Skin of body (tissue), 2 donors: ENCODE results near the gene CCDC177. TPM values are rescaled to one million over a fixed set of nuclear protein-coding genes. Genes with fewer than 3 reads are reported as not detected.

Experiments
- DNase-seq: peaks from one replicate; lab custom pipeline; 2025; lab: John Stamatoyannopoulos, UW
- total RNA-seq: library from RNA; depleted of rRNA; stranded (reverse); fragments of >200 nt; gene quantifications from one replicate; pipeline ENCODE4 v1.2.3, GENCODE V29; 2014

Gene CCDC177
- total RNA-seq: not detected

DNA sequence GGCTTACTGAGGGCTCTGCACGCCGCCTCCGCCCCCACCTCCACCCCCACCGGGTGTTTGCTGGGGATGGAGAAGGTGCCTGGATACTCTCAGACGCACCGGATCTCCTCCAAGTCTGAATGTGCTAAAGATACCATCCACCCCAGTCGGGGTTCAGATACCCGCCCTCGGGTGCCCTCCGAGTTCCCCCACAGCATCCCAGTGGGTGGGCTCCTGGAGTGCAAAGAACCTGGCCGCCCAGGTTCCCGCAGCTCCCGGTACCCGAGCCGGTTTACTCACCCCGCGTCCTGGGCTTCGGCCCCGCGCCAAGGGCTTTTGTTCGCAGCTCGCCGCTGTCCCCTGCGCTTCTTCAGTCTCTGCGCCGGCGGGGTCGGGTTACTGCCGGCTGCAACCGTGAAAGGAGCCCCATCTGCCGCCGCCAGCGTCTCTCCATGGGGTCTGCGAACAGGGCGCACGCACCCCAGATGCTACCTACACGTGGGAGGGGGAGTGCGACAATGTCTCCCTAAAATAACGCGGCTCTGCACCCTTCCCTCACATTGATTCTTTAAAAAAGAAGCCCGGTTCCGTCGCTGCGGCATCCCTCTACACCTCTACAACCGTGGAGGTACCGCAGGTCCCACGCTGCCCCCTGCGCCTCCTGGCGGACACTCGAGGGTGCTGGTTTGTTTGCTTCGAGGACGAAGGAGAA is at the start of gene CCDC177:
TSS of gene CCDC177 (minus strand) at position 609 of the 691 bp plus-strand sequence. CDS start 1,249 bp downstream, outside the sequence.
- DNase-seq: peak; percentile 16

DNA sequence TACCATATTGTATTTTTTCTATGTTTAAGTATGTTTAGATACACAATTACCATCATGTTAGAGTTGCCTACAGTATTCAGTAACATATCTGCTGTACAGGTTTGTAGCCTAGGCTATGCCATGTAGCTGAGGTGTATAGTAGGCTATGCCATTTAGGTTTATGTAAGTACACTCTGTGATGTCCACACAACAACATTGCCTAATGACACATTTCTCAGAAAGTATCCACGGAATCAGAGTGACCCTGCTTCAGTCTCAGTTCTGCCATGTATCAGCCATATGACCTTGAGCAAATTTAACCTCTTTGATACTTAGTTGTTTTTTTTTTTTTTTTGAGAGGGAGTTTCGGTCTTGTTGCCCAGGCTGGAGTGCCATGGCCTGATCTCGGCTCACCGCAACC is 49.5 kb upstream of the CCDC177 start:
- DNase-seq: no peak

DNA sequence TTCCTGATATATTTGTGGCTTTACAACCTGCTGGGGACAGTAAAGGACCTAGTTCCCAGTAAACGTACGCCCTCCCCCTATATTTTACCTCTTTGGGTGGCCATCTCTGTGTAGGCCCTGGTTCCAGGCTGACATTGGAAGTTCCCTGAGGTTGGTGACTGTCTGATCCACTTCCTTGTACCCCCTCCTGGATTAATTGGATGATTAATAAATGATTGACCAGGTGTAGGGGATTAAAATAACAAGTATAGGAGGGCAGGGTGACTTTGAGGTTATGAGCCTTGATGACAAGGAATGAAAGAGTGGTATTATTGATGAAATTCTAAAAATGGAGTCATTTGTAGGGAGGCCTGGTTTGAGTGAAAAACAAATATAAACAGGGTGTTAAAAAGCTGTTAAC is 46.3 kb upstream of the CCDC177 start:
- DNase-seq: no peak

DNA sequence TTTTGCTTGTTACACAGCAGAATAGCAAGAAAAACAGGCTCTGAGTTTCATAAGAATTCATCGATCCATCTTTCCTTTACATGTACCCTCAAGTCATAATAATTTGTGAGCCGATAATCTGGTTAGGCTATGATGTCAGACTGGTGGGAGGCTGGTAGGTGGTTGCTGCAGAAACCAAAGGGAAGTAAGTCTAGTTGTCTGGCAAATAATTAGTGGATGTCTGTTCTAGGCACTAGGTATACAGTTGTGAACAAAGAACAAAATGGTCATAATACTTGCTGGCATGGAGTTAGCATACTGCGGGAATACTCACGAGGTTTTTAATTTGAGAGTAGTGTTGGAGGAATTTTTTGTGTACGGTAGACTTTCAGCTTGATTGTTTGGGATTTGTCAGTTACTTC is 45.5 kb upstream of the CCDC177 start:
- DNase-seq: no peak

DNA sequence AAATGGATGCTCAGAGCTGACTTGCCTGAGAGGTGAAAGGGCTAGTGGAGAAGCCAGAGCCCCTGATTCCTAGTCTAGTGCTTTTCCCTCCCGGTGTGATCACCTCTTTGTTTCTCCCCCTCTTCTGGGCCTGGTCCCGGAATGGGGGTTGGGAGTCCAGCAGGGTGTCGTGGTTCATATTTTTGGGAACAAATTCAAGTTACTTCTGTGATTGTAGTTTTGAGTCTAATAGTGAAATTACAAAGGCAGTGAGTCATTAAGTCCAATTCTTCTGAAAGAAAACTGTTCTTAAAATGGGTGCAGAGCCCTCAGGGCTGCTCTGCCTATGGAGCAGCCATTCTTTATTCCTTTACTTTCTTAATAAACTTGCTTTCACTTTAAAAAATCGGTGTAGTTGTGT is 44.3 kb upstream of the CCDC177 start:
- DNase-seq: no peak

DNA sequence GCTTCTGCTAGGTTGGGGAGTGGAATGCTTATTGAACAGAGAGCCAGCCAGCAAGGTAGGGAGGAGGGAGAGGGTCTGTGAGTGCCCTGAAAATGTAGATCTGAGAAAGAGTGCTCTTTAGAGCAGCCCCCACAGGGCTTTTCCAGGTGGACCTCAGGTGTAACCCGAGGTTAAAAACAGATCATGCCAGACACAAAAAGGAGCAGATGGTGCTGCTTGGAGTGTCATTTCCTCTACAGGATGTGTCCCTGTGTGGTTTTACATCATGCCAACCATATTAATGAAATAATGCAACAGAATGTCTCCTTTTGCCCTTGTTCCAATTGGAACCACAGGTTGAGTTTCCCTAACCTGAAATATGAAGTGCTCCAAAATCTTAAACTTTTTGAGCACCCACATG is 43.1 kb upstream of the CCDC177 start:
- DNase-seq: no peak

GRCh38 chr14:69616408-69616773 is 41.7 kb upstream of the CCDC177 start:
- no peak for DNase-seq

DNA sequence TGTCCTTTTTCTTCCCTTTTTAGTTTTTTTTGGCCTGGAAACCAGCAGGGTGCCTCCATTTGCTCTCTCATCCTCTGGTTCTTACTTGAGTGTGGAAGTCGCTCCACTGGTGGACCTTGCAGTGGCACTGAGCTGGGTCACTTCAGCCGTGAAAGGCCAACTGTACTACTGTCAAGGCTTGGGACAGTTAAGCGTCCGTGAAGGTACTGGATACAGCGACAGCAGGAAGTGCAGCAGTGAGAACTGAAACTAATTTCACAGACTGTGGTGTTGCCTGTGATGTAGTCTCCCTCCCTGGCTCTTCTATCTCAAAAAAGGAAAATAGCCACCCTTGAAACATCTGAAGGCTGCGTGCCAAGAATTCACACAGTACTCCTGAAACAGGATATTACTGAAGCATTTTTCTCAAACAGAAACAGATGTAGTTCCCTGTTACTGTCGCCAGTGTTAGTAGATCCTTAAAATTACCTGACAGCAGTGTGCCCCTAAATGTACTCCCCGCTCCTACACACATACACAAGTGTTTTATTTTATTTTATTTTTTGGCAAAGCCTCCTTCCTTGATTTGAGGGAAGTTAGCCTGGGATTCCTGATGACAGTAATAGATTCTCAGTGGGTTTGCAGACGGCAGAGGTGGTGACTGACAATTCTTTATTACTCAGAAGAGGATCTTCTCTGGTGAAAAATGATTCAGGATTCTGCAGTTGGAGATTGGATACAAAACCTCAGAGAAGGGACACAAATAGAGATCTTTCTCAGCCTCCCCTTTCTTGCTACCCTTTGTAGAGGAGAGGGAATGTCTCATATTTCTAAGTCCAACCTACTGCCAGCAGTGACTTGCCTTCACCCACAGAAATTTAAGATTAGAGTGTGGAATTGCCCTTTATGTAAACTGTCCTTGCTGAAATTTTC is 41.1 kb upstream of the CCDC177 start:
- DNase-seq: peak; percentile 34

GRCh38 chr14:69615121-69615495 is 40.4 kb upstream of the CCDC177 start:
- DNase-seq: no peak

GRCh38 chr14:69614592-69614991 is 39.9 kb upstream of the CCDC177 start:
- no peak for DNase-seq

DNA sequence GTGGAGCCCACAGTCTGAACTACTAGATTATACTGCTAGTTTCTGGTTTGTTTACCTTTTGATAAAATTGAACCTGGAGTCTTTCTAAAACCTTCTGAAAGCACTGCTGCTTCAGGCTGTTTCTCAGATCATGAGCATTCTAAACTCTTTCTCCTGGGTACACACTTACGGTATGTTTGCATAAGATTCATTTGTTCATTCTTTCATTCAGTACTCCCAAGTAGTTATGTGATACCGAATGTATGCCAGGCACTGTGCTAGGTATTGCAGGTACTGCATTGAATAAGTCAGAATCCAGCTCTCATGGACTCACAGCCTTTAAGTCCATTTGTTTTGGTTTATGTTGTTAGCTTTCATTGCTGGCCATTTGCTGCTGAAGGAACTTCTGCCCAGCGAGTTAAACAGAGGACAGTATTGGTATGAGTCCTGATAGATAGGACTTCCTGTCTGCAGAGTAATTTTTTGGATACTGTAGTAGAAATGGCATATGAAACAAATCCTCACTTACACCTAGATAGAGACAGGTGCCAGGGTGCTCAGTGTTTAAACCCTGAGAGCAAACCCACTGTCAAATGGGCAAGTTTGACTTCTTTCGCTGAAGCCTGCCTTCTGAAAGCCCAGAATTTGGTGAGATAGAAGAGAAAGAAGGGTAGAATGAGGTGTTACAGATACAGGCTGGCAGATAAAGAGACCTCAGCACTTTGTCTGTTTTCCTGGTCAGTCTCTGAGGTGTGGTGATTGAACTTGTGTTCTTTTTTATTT is 38.8 kb upstream of the CCDC177 start:
- DNase-seq: no peak

DNA sequence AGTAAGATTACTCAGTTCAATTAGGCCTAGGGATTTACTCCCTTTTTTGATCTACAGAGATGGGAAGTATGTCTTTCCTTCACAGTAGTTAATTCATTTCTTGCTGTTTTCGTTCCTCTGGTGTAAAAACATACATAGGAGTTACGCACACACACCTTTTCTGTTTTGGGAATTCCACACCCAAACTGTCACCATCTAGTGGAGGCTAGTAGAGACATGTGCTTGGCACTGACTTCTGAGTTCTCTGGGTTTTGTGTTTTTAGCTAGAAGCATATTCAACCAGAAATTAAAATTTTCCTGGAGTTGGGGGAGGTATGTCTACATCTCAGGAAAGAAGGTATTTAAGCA is 38.1 kb upstream of the CCDC177 start:
- DNase-seq: peak; percentile 13

- no peak for DNase-seq
Observed at GRCh38 chr14:69612014-69612782, 37.5 kb upstream of the CCDC177 start.

DNA sequence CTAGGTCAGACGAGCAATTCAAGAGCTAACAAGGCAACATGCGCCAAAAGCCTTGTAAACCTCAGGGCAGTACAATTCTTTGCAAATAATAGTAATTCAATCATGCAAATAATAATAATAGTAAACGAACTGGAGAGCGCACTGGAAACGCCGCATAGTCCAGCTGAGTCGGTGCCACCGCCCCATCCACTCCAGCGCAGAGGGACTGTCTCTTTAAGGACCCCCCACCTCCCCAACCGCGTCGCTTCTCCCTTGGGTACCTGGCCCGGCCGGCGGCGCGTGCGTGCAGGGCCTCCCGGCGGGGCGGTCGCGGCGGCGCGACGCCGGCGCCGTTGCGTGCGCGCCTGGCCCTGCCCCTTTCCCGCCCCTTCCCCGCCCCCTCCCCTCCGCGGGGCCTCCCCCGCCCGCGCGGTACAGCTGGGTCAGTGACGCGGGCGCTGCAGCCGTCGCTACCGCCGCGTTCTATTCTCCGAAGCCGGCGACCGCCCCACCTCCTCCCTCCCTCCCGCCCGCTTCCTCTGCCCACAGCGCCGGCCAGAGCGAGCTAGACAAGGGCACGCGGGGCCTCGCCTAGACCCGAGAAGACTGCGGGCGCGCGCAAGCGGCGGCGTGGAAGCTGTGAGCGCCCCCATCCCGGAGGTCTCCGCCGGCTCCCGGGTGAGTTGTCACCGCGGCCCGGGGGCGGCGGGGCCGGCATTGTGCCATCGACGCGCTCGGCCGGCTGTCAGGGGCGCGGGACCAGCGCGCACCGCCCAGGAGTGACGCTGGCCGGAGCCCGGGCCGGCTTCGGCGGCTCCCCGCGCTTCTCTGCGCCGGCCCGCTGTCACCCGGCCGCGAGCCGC is 36.7 kb upstream of the CCDC177 start, which contains the start of gene SUSD6:
TSS of gene SUSD6 (plus strand) at position 425 of the 842 bp plus-strand sequence. CDS start 46,997 bp downstream, outside the sequence.
- peak; percentile 91 for DNase-seq

DNA sequence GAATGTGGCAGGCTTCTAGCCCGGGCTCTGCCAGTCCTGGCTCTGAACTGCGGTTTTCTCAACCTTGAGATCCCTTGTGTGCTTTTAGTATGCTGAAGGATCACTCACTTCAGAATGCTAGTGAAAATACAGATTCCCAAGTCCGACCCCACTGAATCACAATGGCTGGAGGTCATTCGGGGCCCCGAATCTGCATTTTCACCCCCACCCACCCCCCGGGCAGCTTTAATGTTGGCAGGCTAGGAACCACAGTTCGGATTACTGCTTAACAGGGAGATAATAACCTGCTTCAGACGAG is 36.2 kb upstream of the CCDC177 start:
- no peak for DNase-seq

DNA sequence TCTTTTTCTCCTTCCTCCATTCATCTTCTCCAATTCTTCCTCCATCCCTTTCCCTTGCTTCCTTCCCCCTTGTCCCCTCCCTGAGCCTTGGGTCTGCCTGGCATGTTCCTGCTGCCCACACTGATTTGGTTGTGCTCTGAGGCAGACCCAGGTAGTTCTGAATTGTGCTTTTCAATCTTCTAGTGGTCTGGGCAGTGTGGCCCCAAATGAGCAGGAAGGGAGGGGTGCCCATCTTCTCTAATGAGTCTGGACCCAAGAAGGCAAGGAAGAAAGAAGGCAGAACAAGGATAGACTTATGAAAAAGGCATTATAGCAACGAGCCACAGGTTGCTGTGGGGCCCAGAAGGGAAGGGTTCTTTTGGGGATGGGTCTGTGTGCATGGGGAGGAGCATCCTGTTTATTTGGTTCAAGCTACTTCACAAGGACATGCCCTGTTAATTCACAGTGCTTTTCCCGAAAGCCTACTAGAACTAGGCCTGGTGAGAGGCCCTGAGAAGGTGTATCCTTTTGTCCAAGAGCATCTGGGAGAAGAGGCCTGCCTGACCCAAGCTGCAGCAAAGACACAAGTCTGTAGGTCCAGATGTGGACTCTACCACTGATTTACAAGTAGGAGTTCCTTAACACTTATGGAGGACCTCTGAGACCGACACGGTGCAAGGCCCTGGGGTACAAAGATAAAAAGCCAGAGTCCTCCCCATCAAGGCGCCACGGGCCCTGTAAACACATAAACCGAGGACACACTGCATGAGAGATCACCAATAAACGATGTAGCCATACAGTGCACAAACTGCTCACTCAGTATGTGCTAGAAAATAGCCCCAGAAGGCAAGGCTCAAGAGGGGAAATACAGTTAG is 35.6 kb upstream of the CCDC177 start:
- peak; percentile 32 for DNase-seq

DNA sequence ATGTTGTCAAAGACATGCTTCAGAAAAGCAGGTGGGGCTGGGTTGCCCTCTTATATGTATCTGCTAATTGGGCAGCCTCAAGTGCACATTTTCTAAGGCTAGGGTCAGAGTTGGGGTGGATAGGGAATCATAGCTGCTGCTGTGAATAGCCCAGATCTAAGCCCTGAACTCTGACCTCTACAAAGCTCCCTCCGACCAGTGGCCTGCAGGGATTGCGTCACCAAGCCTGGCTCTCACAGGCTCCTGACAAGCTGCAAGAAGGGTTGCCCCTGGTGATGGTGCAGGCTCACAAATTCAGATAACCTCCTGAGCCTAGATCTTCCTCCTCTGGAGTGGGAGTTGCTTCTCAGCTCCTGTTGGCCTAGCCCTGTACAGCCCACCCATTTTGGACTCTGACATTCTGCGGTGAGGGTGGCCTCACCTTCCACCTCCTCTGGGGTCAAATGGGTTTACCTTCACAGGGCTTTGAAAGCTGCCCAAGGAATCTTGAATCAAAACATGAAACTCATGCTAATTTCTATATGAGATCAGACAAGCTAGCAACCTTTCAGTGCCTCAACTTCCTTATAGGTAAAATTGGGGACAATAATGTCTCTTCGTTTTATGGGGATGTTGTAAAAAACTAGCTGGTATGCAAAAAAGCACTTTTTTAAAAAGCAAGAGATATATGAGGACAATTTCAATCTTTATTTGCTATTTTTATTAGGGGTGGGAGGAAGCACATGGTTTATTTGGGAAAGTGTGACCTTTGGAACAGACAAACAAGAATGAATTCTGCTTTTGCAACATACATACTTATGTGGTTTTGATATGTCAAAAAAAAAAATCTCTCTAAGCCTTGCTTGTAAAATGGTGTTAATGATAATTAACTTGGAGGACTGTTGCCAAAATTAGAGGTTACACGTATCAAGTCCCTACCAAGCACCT is 31.9 kb upstream of the CCDC177 start:
- no peak for DNase-seq

DNA sequence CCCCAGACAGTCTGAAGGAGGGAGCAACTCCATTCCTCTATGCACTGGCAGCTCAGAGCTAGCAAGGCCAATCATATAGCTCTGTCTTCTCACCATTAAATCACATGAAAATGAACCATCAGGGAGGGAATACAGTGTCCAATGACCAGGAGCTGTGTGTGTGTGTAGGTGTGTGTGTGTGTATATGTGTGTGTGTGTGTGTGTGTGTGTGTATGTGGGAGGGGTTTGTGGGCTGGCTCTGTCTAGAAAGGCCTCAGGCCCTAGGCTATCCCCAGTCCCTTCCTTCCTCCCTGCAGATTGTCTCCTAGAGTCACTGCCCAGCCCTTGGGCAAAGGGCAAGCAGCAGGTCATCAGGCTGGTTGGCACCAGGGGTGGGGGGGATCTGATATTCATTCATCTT is 31.1 kb upstream of the CCDC177 start:
- DNase-seq: no peak
